T47D (cell line): ENCODE measurements around the gene SHLD3.
"Not testable (repeated sequence)": the region's sequence is repeated elsewhere in the genome, so short reads cannot be mapped to it uniquely, and the experiment has no call there.

Experiments
- DNase-seq, 2 experiments: peaks; one replicate each; pipeline versions ENCODE4 v3.0.0 to v3.0.0-alpha.2; 2011 to 2012; ENCODE audit warnings: low read depth in 1 of 2, low spot score in 1 of 2
- JUND ChIP-seq: IDR thresholded peaks from 2 replicates; pipeline ENCODE4 v1.6.1; 2012; ENCODE audit warnings: low read depth
- in situ Hi-C: cut with HindIII; loops from 2 replicates; pipeline ENCODE4 v1.10.0; 2016; ENCODE audit warnings: low sequenced_read_pairs, low pct_unique_long_range_greater_than_20kb

The SHLD3 gene

DNA sequence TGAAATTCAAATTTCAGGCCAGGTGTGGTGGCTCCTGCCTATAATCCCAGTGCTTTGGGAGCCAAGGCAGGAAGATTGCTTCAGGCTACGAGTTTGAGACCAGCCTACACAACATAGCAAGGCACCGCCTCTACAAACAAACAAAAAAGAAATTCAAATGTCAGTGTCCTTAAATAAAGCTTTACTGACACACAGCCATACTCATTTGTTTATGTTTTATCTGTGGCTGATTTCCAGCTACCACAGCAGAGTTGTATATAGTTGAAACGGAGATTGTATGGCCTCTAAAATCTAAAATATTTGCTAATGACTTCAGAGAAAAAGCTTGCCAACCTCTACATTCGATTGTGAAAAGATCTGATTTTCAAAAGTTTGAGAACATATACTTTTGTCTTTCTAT lies 15.4 kb downstream of the SHLD3 start:
- TF ChIP-seq JUND, result no peak
- in situ Hi-C loops, result no loop called here

DNA sequence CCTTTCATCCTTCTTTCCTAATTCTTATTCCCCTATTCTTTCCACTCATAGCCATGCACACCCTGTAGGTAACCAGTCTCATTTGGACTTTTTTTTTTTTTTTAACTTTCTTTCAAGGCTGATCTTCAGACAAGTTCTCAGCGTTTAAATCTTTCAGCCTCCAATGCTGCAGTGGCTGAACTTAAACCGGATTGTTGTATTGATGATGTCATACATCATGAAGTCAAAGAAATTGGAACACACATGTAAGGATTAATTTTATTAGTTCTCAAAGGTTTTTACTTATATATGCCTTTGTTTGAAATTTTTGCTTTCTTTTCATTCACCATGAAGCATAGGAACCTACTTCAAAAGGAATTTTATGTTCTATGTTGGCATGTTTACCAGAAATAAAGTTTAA lies 22.1 kb downstream of the SHLD3 start:
- TF ChIP-seq JUND, result no peak
- in situ Hi-C loops, result no loop called here
- DNase-seq, result no peak

More for the DNA sequence above, 15.4 kb downstream of the SHLD3 start:
- no peak for DNase-seq

DNA sequence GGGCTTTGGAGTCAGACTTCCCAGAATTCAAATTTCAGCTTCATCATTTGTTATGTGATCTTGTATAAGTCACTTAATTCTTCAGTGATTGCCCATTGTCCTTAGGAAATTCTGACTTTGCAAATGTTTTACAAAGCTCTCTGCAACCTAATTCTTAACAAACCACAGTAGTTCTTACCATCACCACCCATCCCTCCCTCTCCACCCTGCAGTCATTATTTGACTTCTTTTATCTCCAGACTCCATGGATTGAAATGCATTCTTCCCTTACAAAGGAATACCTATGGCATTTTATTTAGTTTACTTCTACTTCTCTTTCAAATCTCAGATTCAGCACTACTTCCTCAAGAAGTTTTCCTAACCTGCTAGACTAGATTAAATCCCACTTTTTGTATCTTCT lies 23.1 kb downstream of the SHLD3 start:
- in situ Hi-C loops, result no loop called here
- DNase-seq, result no peak

DNA sequence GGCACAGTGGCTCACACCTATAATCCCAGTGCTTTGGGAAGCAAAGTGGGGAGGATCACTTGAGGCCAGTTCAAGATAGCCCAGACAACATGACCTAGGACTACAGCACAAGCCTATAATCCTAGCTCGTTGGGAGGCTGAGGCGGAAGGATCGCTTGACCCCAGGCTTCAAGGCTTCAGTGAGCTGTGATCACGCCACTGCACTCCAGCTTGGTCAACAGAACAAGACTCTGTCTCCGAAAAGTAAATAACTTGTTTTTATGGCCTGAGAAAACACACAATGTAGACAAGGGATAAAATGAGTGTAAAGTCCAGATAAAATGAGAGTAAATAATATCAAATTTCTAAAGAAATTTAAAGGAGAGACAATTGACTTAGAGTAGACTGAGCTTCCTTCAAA lies 26.3 kb downstream of the SHLD3 start:
- no peak for TF ChIP-seq JUND
- peak in 1 of 2 experiments; percentile 27 for DNase-seq
- in situ Hi-C loops, result no loop called here

More for the DNA sequence above, 23.1 kb downstream of the SHLD3 start:
- no peak for TF ChIP-seq JUND

DNA sequence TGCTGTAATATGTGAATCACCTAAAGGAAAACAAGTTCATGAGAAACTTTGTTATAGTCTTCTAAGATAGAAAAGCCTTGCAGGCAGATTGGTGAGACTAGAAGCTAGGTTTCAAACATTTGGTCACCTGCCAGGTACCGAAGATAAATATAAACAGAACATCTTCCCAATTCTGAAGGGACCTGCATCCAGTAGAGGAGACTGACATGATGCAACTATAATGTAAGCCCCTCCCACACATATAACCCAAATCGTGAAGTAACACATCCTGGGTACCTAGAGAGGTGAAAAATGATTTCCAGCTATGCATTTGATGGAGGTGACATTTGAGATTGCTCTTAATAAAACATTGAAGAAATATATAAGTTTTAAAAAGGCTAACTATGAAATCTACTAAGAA lies 29.9 kb downstream of the SHLD3 start:
- no peak for DNase-seq
- no peak for TF ChIP-seq JUND
- in situ Hi-C loops, result no loop called here

DNA sequence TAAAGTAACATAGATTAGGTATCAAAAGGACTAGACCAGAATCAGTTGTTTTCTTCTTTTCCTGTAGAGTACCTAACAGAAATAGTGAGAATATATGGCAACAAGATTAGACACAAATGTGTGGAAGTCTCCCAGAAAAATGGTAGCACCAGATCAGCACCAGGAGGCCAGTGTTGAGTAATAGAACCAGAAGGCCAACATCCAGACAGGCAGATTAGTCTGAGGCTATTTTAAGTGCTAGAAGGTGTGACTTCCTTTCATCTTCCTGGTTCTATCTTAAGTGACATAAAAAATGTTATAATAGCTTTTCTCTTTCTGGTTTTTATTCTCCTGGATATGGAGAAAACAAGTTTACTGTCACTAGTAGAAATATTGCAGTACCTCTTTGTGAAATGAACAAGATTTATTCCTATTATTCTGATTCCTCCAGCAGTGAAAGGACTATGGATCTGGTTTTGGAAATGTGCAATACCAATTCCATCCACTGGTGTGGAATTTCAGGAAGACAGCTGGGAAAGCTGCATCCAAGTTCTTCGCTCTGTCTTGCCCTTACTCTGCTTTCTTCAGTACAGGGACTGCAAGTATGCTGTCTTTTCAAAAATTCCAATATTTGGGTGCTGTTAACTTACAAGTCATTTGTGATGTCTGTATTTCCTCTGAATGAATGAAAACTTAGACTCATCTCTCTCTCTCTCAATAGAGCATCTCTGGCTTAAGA lies 39.1 kb downstream of the SHLD3 start:
- in situ Hi-C loops, result no loop called here
- no peak for TF ChIP-seq JUND
- peak in 1 of 2 experiments; percentile 46 for DNase-seq

DNA sequence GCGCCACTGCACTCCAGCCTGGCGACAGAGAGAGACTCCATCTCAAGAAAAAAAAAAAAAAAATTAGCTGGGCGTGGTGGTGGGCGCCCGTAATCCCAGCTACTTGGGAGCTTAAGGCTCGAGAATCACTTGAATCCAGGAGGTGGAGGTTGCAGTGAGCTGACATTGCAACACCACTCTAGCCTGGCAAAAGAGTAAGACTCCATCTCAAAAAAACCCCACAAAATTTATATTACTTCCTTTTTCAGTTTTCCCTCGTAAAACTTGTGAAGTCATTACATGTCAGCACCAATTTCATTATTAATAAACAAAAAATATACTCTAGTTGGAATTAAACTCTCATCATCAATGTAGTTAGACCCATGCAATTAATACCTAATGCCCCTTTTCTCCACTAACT lies 43.9 kb downstream of the SHLD3 start:
- TF ChIP-seq JUND, result no peak
- no peak for DNase-seq
- in situ Hi-C loops, result no loop called here

DNA sequence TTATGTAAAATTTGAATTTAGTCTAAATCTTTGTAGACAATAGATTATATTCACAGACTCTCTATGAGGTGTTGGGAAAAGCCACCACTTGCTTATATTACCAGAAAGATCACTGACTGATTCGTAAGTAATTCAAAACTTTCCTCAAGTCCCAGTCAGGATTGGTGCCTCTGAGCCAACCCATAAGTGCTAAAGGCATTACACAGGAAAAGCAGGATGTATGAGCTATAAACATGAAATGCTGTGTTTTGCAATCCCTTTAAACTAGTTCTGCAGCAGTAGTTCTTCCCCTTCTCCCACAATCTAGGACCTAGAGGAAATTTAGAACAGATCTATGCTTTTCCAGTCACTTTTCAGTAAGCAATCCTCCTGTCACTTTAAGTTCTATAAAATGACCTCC lies 48.0 kb downstream of the SHLD3 start:
- no peak for TF ChIP-seq JUND
- peak in 1 of 2 experiments; percentile 42 for DNase-seq
- in situ Hi-C loops, result no loop called here

DNA sequence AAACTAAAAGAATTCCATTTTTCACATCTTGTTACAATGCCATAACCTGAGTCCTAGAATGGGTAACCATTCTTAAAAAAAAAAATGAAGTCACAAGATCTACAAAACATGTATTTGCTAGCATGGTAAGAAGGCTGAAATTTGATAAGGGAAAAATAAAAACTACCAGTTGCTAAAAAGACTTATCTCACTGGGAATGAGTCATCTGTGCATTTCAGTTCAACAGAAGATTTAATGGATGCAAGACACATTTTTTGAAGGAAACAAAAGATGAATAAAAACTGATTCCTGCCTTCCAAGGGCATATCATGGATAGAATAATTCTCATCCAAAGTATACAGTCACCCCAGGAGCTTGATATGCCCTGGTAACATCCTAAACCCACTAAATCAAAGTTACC lies 49.9 kb downstream of the SHLD3 start:
- in situ Hi-C loops, result no loop called here
- no peak for TF ChIP-seq JUND
- DNase-seq, result no peak

DNA sequence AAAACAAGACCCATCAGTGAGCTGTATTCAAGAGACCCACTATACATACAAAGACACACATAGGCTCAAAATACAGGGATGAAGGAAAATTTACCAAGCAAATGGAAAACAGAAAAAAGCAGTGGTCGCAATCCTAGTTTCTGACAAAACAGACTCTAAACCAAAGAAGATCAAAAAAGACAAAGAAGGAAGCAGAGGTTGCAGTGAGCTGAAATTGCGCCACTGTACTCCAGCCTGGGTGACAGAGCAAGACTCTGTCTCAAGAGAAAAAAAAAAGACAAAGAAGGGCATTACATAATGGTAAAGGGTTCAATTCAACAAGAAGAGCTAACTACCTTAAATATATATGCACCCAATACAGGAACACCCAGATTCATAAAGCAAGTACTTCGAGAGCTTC lies 51.2 kb downstream of the SHLD3 start:
- DNase-seq, in situ Hi-C loops: not testable (repeated sequence)
